GM21390 (cell line): Measurements from ENCODE around the gene MCRIP2.

Experiments
- ATAC-seq: cut with Tn5 transposase; IDR thresholded peaks from one replicate; pipeline ENCODE4 v1.9.1; 2021; ENCODE audit not compliant: unreplicated experiment

The MCRIP2 gene

GRCh38 chr16:694187-694862 lies 52.7 kb downstream of the MCRIP2 start:
- no peak for ATAC-seq

- ATAC-seq = no peak
Measured at GRCh38 chr16:694863-695354, 53.3 kb downstream of the MCRIP2 start.

GRCh38 chr16:695355-696089 lies 53.9 kb downstream of the MCRIP2 start:
- no peak for ATAC-seq
